Erythroblast (primary cell): Measurements from ENCODE around the gene CFAP47.

Experiments used
- GATA1 ChIP-seq: IDR thresholded peaks from 2 replicates; pipeline ENCODE4 v1.6.1; 2011; ENCODE audit warnings: low read depth, mild to moderate bottlenecking, control low read depth, low read length, moderate library complexity
- POLR2A ChIP-seq: IDR thresholded peaks from 2 replicates; pipeline ENCODE4 v1.6.1; 2011; ENCODE audit warnings: mild to moderate bottlenecking, low read length

DNA sequence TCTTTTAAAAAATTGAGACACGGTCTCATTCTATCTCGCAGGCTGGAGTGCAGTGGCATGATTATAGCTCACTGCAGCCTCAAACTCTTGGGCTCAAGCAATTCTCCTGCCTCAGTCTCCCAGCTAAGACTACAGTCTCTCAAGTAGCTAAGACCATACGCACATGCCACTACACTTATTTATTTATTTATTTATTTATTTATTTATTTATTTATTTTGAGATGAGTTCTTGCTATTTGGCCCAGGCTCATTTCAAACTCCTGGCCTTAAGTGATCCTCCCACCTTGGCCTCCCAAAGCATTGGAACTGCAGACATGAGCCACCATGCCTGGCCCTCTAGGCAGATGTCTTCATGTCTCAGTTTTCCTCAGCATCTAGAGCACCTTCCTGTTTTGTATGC lies 482.2 kb downstream of the CFAP47 start:
- TF ChIP-seq POLR2A (no peak), GATA1 (no peak)
